H1 (cell line): ENCODE results near the gene FERMT2. TPM values are rescaled to one million over a fixed set of nuclear protein-coding genes. Genes with fewer than 3 reads are reported as not detected.

Source experiments
- CTCF ChIA-PET: fragments of 300-600 bp; sonication (Branson Sonifier 250); formaldehyde crosslinking; loops from one replicate; lab custom pipeline; 2021; ENCODE audit not compliant: partially characterized antibody; lab: Charles Lee
- POLR2A ChIA-PET: fragments of 300-600 bp; sonication (Branson Sonifier 250); formaldehyde crosslinking; loops from one replicate; lab custom pipeline; 2021; ENCODE audit warnings: inconsistent platforms; ENCODE audit not compliant: partially characterized antibody; lab: Charles Lee
- DNase-seq, 2 experiments: peaks; one replicate each; pipeline versions ENCODE4 v3.0.0 to v3.0.0-alpha.2; 2010 to 2022; ENCODE audit warnings: low spot score in 2 of 2, low read depth in 1 of 2, mixed read lengths in 1 of 2
- FAIRE-seq: peaks from 2 replicates; lab custom pipeline; 2011; peaks lifted over from hg19 to GRCh38; lab: Jason Lieb, UNC
- H2AFZ ChIP-seq: 2 replicates; pipeline ENCODE4 v1.8.1; 2012; ENCODE audit warnings: low read length, inconsistent platforms
- H2AK5ac ChIP-seq: 2 replicates; pipeline ENCODE4 v1.6.1; 2013; ENCODE audit warnings: low read depth, low read length
- H2BK120ac ChIP-seq: replicated peaks from 2 replicates; pipeline ENCODE3; 2013; ENCODE audit warnings: low read depth, low read length, inconsistent platforms
- H2BK12ac ChIP-seq: 2 replicates; pipeline ENCODE4 v1.6.1; 2013; ENCODE audit warnings: low read depth, low read length
- H2BK15ac ChIP-seq: 2 replicates; pipeline ENCODE4 v1.6.1; 2013; ENCODE audit warnings: low read length
- H2BK20ac ChIP-seq: 2 replicates; pipeline ENCODE4 v1.6.1; 2013; ENCODE audit warnings: low read length
- H2BK5ac ChIP-seq: 2 replicates; pipeline ENCODE4 v1.6.1; 2013; ENCODE audit warnings: low read depth, low read length
- H3K14ac ChIP-seq: 2 replicates; pipeline ENCODE4 v1.6.1; 2013; ENCODE audit warnings: inconsistent platforms; ENCODE audit not compliant: insufficient read length
- H3K18ac ChIP-seq: 2 replicates; pipeline ENCODE4 v1.6.1; 2013; ENCODE audit warnings: low read length; ENCODE audit errors: extremely low read depth
- H3K23ac ChIP-seq: 2 replicates; pipeline ENCODE4 v1.6.1; 2013; ENCODE audit warnings: inconsistent platforms; ENCODE audit not compliant: insufficient read length
- H3K23me2 ChIP-seq: 2 replicates; pipeline ENCODE4 v1.6.1; 2013; ENCODE audit warnings: low read depth, low read length
- H3K27ac ChIP-seq: 2 replicates; pipeline ENCODE4 v1.6.1; 2011; ENCODE audit warnings: low read depth, low read length, inconsistent platforms
- H3K27me3 ChIP-seq, 4 experiments: replicated peaks in 1 of 4; 1 replicate in 1 of 4; 2 replicates in 3 of 4; pipeline versions ENCODE4 v1.6.1 to v1.8.1; 2011 to 2013; ENCODE audit warnings: low read length in 3 of 4, mild to moderate bottlenecking in 3 of 4, inconsistent platforms in 2 of 4, mixed read lengths in 2 of 4, moderate library complexity in 1 of 4; ENCODE audit not compliant: control insufficient read depth in 3 of 4, insufficient read depth in 3 of 4; ENCODE audit errors: extremely low read depth in 1 of 4
- H3K36me3 ChIP-seq, 4 experiments: 2 replicates each; pipeline versions ENCODE4 v1.6.1 to v1.8.1; 2011 to 2013; ENCODE audit warnings: mild to moderate bottlenecking in 4 of 4, low read length in 3 of 4, moderate library complexity in 2 of 4, control low read depth in 1 of 4, inconsistent platforms in 1 of 4; ENCODE audit not compliant: insufficient read depth in 4 of 4, control insufficient read depth in 2 of 4
- H3K4ac ChIP-seq: replicated peaks from 2 replicates; pipeline ENCODE3; 2013; ENCODE audit warnings: low read length, low read depth, mixed read lengths, inconsistent platforms; ENCODE audit not compliant: insufficient read length
- H3K4me1 ChIP-seq, 4 experiments: replicated peaks in 1 of 4; 1 replicate in 1 of 4; 2 replicates in 3 of 4; pipeline versions ENCODE4 v1.6.1 to v1.8.1; 2011 to 2013; ENCODE audit warnings: low read length in 3 of 4, inconsistent platforms in 2 of 4, mixed read lengths in 1 of 4; ENCODE audit not compliant: insufficient read depth in 4 of 4, control insufficient read depth in 3 of 4
- H3K4me2 ChIP-seq, 2 experiments: 2 replicates each; pipeline versions ENCODE4 v1.6.1 to v1.8.1; 2011 to 2013; ENCODE audit warnings: low read depth in 2 of 2, low read length in 2 of 2, control low read depth in 1 of 2, inconsistent platforms in 1 of 2, mild to moderate bottlenecking in 1 of 2; ENCODE audit not compliant: insufficient read depth in 1 of 2
- H3K4me3 ChIP-seq, 4 experiments: fragments of 200-600, 300-600 bp in 1 of 4; sonication (generic), shearing (Covaris generic), sonication (Bioruptor Twin) in 1 of 4; 2 replicates each; pipeline versions ENCODE4 v1.5.1 to v1.8.1; 2011 to 2016; ENCODE audit warnings: low read length in 4 of 4, low read depth in 3 of 4, control low read depth in 2 of 4, inconsistent platforms in 2 of 4, mild to moderate bottlenecking in 2 of 4, mixed read lengths in 1 of 4, moderate library complexity in 1 of 4; ENCODE audit not compliant: insufficient read depth in 2 of 4; ENCODE audit errors: extremely low read depth in 1 of 4
- H3K56ac ChIP-seq: replicated peaks from 2 replicates; pipeline ENCODE3; 2013; ENCODE audit warnings: low read depth, mild to moderate bottlenecking, mixed read lengths, low read length, inconsistent platforms; ENCODE audit not compliant: insufficient read length
- H3K79me1 ChIP-seq: 2 replicates; pipeline ENCODE4 v1.6.1; 2013; ENCODE audit warnings: low read depth, low read length, control low read depth
- H3K79me2 ChIP-seq, 2 experiments: 2 replicates each; pipeline versions ENCODE4 v1.6.1 to v1.8.1; 2012 to 2013; ENCODE audit warnings: low read length in 2 of 2, mild to moderate bottlenecking in 2 of 2, inconsistent platforms in 1 of 2; ENCODE audit not compliant: insufficient read depth in 2 of 2, control insufficient read depth in 1 of 2
- H3K9ac ChIP-seq, 4 experiments: replicated peaks in 1 of 4; 1 replicate in 1 of 4; 2 replicates in 3 of 4; pipeline versions ENCODE4 v1.6.1 to v1.8.1; 2011 to 2013; ENCODE audit warnings: low read depth in 3 of 4, low read length in 3 of 4, control low read depth in 2 of 4, mild to moderate bottlenecking in 2 of 4, moderate library complexity in 2 of 4, inconsistent platforms in 1 of 4; ENCODE audit errors: extremely low read depth in 1 of 4
- H3K9me3 ChIP-seq, 2 experiments: 2 replicates each; pipeline versions ENCODE4 v1.6.1 to v1.8.1; 2012 to 2013; ENCODE audit warnings: mild to moderate bottlenecking in 2 of 2, moderate library complexity in 2 of 2, control low read depth in 1 of 2, inconsistent platforms in 1 of 2, low read depth in 1 of 2, low read length in 1 of 2, mixed read lengths in 1 of 2; ENCODE audit not compliant: insufficient read depth in 2 of 2
- H4K20me1 ChIP-seq, 2 experiments: replicated peaks in 1 of 2; 2 replicates each; pipeline versions ENCODE3 to v1.8.1; 2011 to 2013; ENCODE audit warnings: inconsistent platforms in 2 of 2, low read length in 2 of 2, mild to moderate bottlenecking in 1 of 2; ENCODE audit not compliant: insufficient read depth in 2 of 2, control insufficient read depth in 1 of 2
- H4K5ac ChIP-seq: 2 replicates; pipeline ENCODE4 v1.6.1; 2013; ENCODE audit warnings: low read length, low read depth, mixed read lengths, inconsistent platforms; ENCODE audit not compliant: insufficient read length
- H4K8ac ChIP-seq: 2 replicates; pipeline ENCODE4 v1.8.0; 2013; ENCODE audit warnings: mild to moderate bottlenecking, moderate library complexity, low read length, inconsistent platforms; ENCODE audit not compliant: insufficient read depth; ENCODE audit errors: extremely low read depth
- H4K91ac ChIP-seq: replicated peaks from 2 replicates; pipeline ENCODE3; 2013; ENCODE audit warnings: low read length, mixed read lengths, inconsistent platforms; ENCODE audit not compliant: insufficient read length
- CHD2 ChIP-seq: IDR thresholded peaks from 2 replicates; pipeline ENCODE4 v1.6.1; 2012; ENCODE audit warnings: low read length, improper control_type of control experiment
- RXRA ChIP-seq: IDR thresholded peaks from 2 replicates; pipeline ENCODE4 v1.6.1; 2011; ENCODE audit warnings: low read depth, mild to moderate bottlenecking, low read length, moderate library complexity; ENCODE audit not compliant: insufficient read depth
- WGBS, 2 experiments: shearing (Covaris generic) in 1 of 2; methylation state at CpG; one replicate each; pipeline versions ENCODE4 v1.1.6 to v1.1.7; 2013 to 2015; ENCODE audit warnings: low lambda C conversion rate in 2 of 2, mixed read lengths in 2 of 2, inconsistent platforms in 1 of 2, low coverage in 1 of 2, missing lambda C conversion rate in 1 of 2; ENCODE audit not compliant: insufficient replicate concordance in 2 of 2, insufficient coverage in 1 of 2, insufficient read length in 1 of 2; ENCODE audit errors: extremely low coverage in 1 of 2, missing lambda C conversion rate in 1 of 2; 5-methylcytosine and 5-hydroxymethylcytosine counted together
- polyA plus RNA-seq, 7 experiments: library from polyadenylated mRNA; depleted of rRNA in 3 of 7; stranded (reverse) in 5 of 7; unstranded in 2 of 7; fragments of >200 nt in 5 of 7; fragments of 200-250 nt in 2 of 7; gene quantifications; 1 replicate in 5 of 7; 2 replicates in 1 of 7; 4 replicates in 1 of 7; pipeline versions ENCODE4 v1.2.1 to v1.2.3, GENCODE V29; 2011 to 2013; ENCODE audit warnings: missing spikeins in 2 of 7, mixed read lengths in 2 of 7
- total RNA-seq: library from RNA; stranded (reverse); fragmentation: NEBNext Ultra II Directional; extraction: Animal tissue kit (Norgen Biotek cat#: 25700); gene quantifications from 2 replicates; pipeline ENCODE4 v1.2.1, GENCODE V29; 2021

The FERMT2 gene
- total and polyA plus RNA-seq, 2 of the 8 experiments (the other 6 are each of a cell fraction or from before 2014, with no cell fraction given) = 53.3 to 142 TPM

- no peak for FAIRE-seq
- H4K5ac ChIP-seq = no peak overlapping the region
- H2BK15ac ChIP-seq = no peak overlapping the region
- no peak for DNase-seq
- CTCF ChIA-PET = interaction anchor here (1.1 kb wide), 2 partner anchors 71 to 75 kb away, joined by 4 to 5 read pairs; no protein-coding TSS in a partner anchor
- H2BK20ac ChIP-seq = no peak overlapping the region
- H3K27ac ChIP-seq = no peak overlapping the region
- H3K79me1 ChIP-seq = 0 out of 2 replicates have a peak, but pooled peaks cover 3% of the 10 kb centered on the region
- no peaks in the 10 kb centered on the region; a peak in 1 of 7 replicates for H3K4me1 ChIP-seq
- H3K36me3 ChIP-seq = peaks cover 0 to 19% (median 9%) of the 10 kb centered on the region in 4 experiments; a peak in 5 of 8 replicates
- H4K8ac ChIP-seq = no peak overlapping the region
- TF ChIP-seq CHD2 = no peak
- no peak for TF ChIP-seq RXRA
- H3K4me2 ChIP-seq = no peak overlapping the region
- H2BK120ac ChIP-seq = no peak overlapping the region
- H3K4ac ChIP-seq = no peak overlapping the region
- no peak overlapping the region for H2AFZ ChIP-seq
- H3K56ac ChIP-seq = no peak overlapping the region
- H3K23me2 ChIP-seq = no peaks in the 10 kb centered on the region
- no peaks in the 10 kb centered on the region for H4K20me1 ChIP-seq
- no peak overlapping the region for H4K91ac ChIP-seq
- no peak overlapping the region for H2BK12ac ChIP-seq
- H3K23ac ChIP-seq = no peak overlapping the region
- no peaks in the 10 kb centered on the region for H3K9me3 ChIP-seq
- WGBS, 2 experiments = 92% methylated on average over 2 of the region's 2 CpGs; no CpG with 5 or more reads in 1 of the 2 experiments
- H3K14ac ChIP-seq = no peak overlapping the region
- no peak overlapping the region for H3K4me3 ChIP-seq
- no peak overlapping the region for H2BK5ac ChIP-seq
- POLR2A ChIA-PET = interaction anchor here (1.0 kb wide), 1 partner anchor 12 kb away, joined by 3 read pairs; no protein-coding TSS in a partner anchor
- no peak overlapping the region for H3K9ac ChIP-seq
- peaks cover 0 to 2% of the 10 kb centered on the region in 2 experiments; a peak in 1 of 4 replicates for H3K79me2 ChIP-seq
- no peaks in the 10 kb centered on the region for H3K27me3 ChIP-seq
- no peak overlapping the region for H2AK5ac ChIP-seq
- no peak overlapping the region for H3K18ac ChIP-seq
Observed at GRCh38 chr14:52885230-52885629, 65.6 kb downstream of the FERMT2 start.
